Vagina (tissue), 2 donors: ENCODE data around the gene TSHZ3. TPM values are rescaled to one million over a fixed set of nuclear protein-coding genes. Genes with fewer than 3 reads are reported as not detected.

Experiments used
- DNase-seq, 2 donors: peaks; one replicate each; pipeline ENCODE4 v3.0.0-alpha.2; 2017; ENCODE audit errors: extremely low spot score in 2 of 2
- H3K27ac ChIP-seq: fragments of 200-600 bp; sonication (generic); one replicate; pipeline ENCODE4 v1.5.1; 2019
- H3K27me3 ChIP-seq: fragments of 200-600 bp; sonication (generic); one replicate; pipeline ENCODE4 v1.5.1; 2019
- H3K36me3 ChIP-seq, 2 donors: fragments of 200-600 bp; sonication (generic); one replicate each; pipeline ENCODE4 v1.5.1; 2017 to 2019
- H3K4me1 ChIP-seq: fragments of 200-600 bp; sonication (generic); one replicate; pipeline ENCODE4 v1.5.1; 2019
- H3K4me3 ChIP-seq, 2 donors: fragments of 200-600 bp; sonication (generic); 1 replicate in 1 of 2; 2 replicates in 1 of 2; pipeline ENCODE4 v1.5.1; 2016 to 2019
- H3K9me3 ChIP-seq: fragments of 200-600 bp; sonication (generic); one replicate; pipeline ENCODE4 v1.5.1; 2019
- POLR2A ChIP-seq, 2 donors: fragments of 450-650 bp; IDR thresholded peaks; one replicate each; pipeline ENCODE4 v1.6.1; 2017; ENCODE audit warnings: antibody characterized with exemption in 2 of 2, mild to moderate bottlenecking in 2 of 2, moderate library complexity in 2 of 2
- POLR2AphosphoS5 ChIP-seq, 2 donors: sonication (generic); formaldehyde crosslinking; IDR thresholded peaks; one replicate each; pipeline ENCODE4 v1.9.0; 2017; ENCODE audit warnings: antibody characterized with exemption in 2 of 2, mild to moderate bottlenecking in 2 of 2, low read depth in 1 of 2; ENCODE audit not compliant: insufficient read depth in 1 of 2
- intact Hi-C: fragments of 100-400 bp; cut with DNase I; formaldehyde crosslinking; loops from one replicate; pipeline ENCODE4 v1.15.1; 2023
- total RNA-seq: library from RNA; depleted of rRNA; stranded (reverse); fragments of >200 nt; gene quantifications from one replicate; pipeline ENCODE4 v1.2.3, GENCODE V29; 2016
- TF ChIP-seq, protein P1 (sequence below), 3 experiments: fragments of 450-650 bp in 2 of 3; fragments of 200-600 bp in 1 of 3; sonication (generic) in 1 of 3; IDR thresholded peaks; one replicate each; pipeline ENCODE4 v1.5.1; 2017 to 2019; ENCODE audit warnings: antibody characterized with exemption in 3 of 3, mild to moderate bottlenecking in 2 of 3, moderate library complexity in 2 of 3

Gene TSHZ3
- total RNA-seq, 1 donor from 2014 or later, result 13.5 TPM

DNA sequence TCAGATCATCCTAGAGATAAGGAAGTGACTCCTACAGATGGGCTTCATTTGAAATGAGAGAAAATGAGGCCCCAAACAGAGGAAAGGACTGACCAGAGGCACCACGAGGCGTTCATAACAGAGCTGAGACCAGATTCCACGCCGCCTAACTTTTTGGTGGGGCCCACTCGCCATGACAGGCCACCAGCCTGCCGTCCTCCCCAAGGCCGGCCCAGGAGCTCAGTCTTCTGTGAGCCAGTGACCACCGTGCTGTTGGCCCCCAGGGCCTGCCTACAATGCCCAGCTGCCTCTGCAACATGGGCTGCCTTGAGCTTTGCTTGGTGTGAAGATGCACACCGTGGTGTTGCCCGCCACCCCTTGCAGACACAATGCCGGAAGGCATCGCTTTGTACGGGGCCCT is 40.5 kb downstream of the TSHZ3 start:
- Histone ChIP-seq H3K4me1 (peaks cover 18% of the 10 kb centered on the region), H3K4me3 (no peak overlapping the region), H3K27me3 (no peaks in the 10 kb centered on the region), H3K9me3 (no peaks in the 10 kb centered on the region), H3K27ac (no peak overlapping the region), H3K36me3 (no peaks in the 10 kb centered on the region)
- no peak for TF ChIP-seq POLR2AphosphoS5 (IDR thresholded peaks at IDR 0.05; ENCODE audit: insufficient read depth in 1 of 2, low read depth in 1 of 2)
- TF ChIP-seq POLR2A (IDR thresholded peaks at IDR 0.05), result no peak
- TF ChIP-seq, protein P1, sequence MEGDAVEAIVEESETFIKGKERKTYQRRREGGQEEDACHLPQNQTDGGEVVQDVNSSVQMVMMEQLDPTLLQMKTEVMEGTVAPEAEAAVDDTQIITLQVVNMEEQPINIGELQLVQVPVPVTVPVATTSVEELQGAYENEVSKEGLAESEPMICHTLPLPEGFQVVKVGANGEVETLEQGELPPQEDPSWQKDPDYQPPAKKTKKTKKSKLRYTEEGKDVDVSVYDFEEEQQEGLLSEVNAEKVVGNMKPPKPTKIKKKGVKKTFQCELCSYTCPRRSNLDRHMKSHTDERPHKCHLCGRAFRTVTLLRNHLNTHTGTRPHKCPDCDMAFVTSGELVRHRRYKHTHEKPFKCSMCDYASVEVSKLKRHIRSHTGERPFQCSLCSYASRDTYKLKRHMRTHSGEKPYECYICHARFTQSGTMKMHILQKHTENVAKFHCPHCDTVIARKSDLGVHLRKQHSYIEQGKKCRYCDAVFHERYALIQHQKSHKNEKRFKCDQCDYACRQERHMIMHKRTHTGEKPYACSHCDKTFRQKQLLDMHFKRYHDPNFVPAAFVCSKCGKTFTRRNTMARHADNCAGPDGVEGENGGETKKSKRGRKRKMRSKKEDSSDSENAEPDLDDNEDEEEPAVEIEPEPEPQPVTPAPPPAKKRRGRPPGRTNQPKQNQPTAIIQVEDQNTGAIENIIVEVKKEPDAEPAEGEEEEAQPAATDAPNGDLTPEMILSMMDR (IDR thresholded peaks at IDR 0.05), result no peak
- intact Hi-C loops, result no loop called here
- no peak for DNase-seq

DNA sequence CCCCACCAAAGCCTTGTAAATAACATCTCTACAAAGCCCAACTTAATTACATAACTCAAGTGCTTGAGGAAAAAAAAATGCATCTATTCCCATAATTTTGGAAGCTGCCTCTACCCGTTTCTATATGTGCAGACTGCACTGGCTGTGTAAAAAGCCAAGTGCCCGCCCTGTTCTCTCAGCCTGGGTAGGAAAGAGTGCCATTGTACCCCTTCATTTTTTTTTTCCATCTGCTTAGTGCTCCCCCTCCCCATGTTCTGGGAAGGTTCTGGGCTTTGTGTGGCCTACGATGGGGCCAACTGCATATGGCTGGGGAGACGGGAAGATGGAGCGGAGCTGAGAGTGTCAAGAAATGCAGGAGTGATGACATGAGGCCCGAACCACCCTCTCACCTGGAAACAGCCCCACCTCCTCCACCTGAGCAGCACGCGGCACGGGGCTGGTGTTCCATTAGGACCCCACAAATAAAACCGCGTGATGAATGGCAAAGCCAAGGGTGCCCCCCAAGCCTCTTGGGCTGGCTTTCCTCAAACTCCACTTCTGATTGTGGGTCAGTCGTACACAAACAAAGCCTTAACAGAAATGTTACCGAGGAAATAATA is 42.1 kb downstream of the TSHZ3 start:
- Histone ChIP-seq H3K9me3 (no peaks in the 10 kb centered on the region), H3K4me3 (no peak overlapping the region), H3K27ac (no peak overlapping the region), H3K36me3 (no peaks in the 10 kb centered on the region), H3K27me3 (no peaks in the 10 kb centered on the region), H3K4me1 (peaks cover 14% of the 10 kb centered on the region)
- no peak for DNase-seq
- intact Hi-C loops, result no loop called here
- TF ChIP-seq POLR2AphosphoS5 (IDR thresholded peaks at IDR 0.05; ENCODE audit: insufficient read depth in 1 of 2, low read depth in 1 of 2), result no peak
- no peak for TF ChIP-seq POLR2A (IDR thresholded peaks at IDR 0.05)
- TF ChIP-seq, protein P1 (IDR thresholded peaks at IDR 0.05), result no peak

DNA sequence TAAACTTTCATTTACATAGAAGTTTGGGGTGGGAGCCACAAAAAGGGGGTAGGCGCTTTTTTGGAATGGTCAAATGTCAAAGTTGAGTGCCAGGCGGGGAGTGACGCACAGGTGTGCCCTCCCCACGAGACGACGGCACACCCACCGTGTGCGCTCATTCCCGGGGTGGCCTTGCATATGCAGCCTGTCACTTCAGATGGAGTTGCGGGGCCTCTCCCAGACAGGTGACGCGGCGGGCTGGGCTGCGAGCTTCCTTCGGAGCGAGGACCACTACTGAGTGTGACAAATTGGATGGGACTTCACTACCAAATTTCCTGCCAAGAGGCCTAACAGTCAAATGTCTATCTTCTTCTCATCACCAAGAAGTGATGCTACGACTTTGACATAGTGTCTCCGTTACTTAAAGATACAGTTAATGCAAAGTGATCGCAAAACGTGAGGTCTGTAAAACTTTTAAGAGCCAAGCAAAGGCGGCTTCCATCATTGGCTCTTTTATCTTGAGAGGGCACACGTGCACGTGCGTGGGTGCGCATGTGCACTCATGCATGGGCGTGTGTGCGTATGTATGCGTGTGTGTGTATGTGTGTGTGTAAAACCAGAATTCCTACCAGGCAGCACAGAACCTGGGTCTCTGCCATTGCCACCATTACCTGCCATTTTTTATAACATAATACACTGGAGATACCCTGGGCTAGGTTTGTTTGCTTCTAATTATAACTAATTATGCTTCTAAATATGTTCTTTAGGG is 43.1 kb downstream of the TSHZ3 start:
- H3K9me3 ChIP-seq, result no peaks in the 10 kb centered on the region
- no peak for TF ChIP-seq POLR2AphosphoS5 (IDR thresholded peaks at IDR 0.05; ENCODE audit: insufficient read depth in 1 of 2, low read depth in 1 of 2)
- no peak for TF ChIP-seq POLR2A (IDR thresholded peaks at IDR 0.05)
- TF ChIP-seq, protein P1 (IDR thresholded peaks at IDR 0.05), result no peak
- peaks cover 9% of the 10 kb centered on the region for H3K4me1 ChIP-seq
- intact Hi-C loops, result no loop called here
- H3K36me3 ChIP-seq, result no peaks in the 10 kb centered on the region
- H3K27ac ChIP-seq, result no peak overlapping the region
- H3K27me3 ChIP-seq, result no peaks in the 10 kb centered on the region
- DNase-seq, result no peak
- H3K4me3 ChIP-seq, result no peak overlapping the region

DNA sequence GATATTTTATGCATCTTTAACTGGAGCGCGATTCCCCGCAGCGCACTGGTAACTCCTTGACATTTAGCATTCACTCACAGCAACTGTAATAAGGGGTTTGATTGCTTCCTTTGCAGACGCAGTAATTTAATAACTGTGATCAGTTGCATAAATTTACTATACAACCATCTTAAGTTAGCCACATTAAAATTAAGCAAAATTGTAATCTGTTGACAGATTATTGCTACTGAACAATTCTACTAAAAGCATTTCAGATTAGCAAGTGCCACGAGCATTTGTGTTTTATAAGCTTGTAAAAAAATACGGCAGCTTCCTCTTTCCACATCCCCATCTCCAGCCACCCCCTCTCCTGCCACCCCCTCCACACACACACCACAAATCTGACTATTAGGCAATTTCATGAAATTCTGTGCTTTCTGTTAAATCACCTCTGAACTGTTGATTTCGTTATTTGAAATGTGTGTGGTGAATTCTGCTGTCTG is 44.4 kb downstream of the TSHZ3 start:
- Histone ChIP-seq H3K9me3 (no peaks in the 10 kb centered on the region), H3K4me3 (no peak overlapping the region), H3K27ac (no peak overlapping the region), H3K4me1 (peaks cover 9% of the 10 kb centered on the region), H3K36me3 (no peaks in the 10 kb centered on the region), H3K27me3 (no peaks in the 10 kb centered on the region)
- TF ChIP-seq, protein P1 (IDR thresholded peaks at IDR 0.05), result no peak
- TF ChIP-seq POLR2AphosphoS5 (IDR thresholded peaks at IDR 0.05; ENCODE audit: insufficient read depth in 1 of 2, low read depth in 1 of 2), result no peak
- TF ChIP-seq POLR2A (IDR thresholded peaks at IDR 0.05), result no peak
- intact Hi-C loops, result no loop called here
- no peak for DNase-seq
